ENCODE results near the gene USP34.
"Not testable (repeated sequence)": the region's sequence is repeated elsewhere in the genome, so short reads cannot be mapped to it uniquely, and the experiment has no call there.

DNA sequence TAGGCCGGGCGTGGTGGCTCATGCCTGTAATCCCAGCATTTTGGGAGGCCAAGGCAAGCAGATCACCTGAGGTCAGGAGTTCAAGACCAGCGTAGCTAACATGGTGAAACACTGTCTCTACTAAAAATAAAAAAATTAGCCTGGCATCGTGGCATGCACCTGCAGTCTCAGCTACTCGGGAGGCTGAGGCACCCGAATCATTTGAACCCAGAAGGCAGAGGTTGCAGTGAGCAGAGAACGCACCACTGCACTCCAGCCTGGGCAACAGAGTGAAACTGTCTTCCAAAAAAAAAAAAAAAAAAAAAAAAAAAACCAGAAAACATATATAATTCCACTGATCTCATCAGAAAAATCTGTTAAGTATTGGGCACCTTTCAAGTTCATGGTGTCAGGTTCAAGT lies 23.9 kb downstream of the USP34 start:
- not testable (repeated sequence) for TF ChIP-seq POLR2AphosphoS5 (IDR thresholded peaks at IDR 0.05; ENCODE audit: low read depth); EZH2 (IDR thresholded peaks at IDR 0.05; ENCODE audit: low read depth, unreplicated experiment); JUNB (IDR thresholded peaks at IDR 0.05; ENCODE audit: unreplicated experiment); CREB1 (CRISPR knock-in tag; IDR thresholded peaks at IDR 0.05; ENCODE audit: low read depth); EZH2phosphoT487 (IDR thresholded peaks at IDR 0.05; ENCODE audit: unreplicated experiment); NANOG (IDR thresholded peaks at IDR 0.05; ENCODE audit: borderline replicate concordance); ETS1 (IDR thresholded peaks at IDR 0.05)
- TF ChIP-seq, protein P1, sequence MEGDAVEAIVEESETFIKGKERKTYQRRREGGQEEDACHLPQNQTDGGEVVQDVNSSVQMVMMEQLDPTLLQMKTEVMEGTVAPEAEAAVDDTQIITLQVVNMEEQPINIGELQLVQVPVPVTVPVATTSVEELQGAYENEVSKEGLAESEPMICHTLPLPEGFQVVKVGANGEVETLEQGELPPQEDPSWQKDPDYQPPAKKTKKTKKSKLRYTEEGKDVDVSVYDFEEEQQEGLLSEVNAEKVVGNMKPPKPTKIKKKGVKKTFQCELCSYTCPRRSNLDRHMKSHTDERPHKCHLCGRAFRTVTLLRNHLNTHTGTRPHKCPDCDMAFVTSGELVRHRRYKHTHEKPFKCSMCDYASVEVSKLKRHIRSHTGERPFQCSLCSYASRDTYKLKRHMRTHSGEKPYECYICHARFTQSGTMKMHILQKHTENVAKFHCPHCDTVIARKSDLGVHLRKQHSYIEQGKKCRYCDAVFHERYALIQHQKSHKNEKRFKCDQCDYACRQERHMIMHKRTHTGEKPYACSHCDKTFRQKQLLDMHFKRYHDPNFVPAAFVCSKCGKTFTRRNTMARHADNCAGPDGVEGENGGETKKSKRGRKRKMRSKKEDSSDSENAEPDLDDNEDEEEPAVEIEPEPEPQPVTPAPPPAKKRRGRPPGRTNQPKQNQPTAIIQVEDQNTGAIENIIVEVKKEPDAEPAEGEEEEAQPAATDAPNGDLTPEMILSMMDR (conservative IDR thresholded peaks at IDR 0.05; ENCODE audit: low read depth in 2 of 2) = not testable (repeated sequence)
- TF ChIP-seq, protein P2, sequence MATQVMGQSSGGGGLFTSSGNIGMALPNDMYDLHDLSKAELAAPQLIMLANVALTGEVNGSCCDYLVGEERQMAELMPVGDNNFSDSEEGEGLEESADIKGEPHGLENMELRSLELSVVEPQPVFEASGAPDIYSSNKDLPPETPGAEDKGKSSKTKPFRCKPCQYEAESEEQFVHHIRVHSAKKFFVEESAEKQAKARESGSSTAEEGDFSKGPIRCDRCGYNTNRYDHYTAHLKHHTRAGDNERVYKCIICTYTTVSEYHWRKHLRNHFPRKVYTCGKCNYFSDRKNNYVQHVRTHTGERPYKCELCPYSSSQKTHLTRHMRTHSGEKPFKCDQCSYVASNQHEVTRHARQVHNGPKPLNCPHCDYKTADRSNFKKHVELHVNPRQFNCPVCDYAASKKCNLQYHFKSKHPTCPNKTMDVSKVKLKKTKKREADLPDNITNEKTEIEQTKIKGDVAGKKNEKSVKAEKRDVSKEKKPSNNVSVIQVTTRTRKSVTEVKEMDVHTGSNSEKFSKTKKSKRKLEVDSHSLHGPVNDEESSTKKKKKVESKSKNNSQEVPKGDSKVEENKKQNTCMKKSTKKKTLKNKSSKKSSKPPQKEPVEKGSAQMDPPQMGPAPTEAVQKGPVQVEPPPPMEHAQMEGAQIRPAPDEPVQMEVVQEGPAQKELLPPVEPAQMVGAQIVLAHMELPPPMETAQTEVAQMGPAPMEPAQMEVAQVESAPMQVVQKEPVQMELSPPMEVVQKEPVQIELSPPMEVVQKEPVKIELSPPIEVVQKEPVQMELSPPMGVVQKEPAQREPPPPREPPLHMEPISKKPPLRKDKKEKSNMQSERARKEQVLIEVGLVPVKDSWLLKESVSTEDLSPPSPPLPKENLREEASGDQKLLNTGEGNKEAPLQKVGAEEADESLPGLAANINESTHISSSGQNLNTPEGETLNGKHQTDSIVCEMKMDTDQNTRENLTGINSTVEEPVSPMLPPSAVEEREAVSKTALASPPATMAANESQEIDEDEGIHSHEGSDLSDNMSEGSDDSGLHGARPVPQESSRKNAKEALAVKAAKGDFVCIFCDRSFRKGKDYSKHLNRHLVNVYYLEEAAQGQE (IDR thresholded peaks at IDR 0.05; ENCODE audit: unreplicated experiment) = not testable (repeated sequence)
